Progenitor cell of endocrine pancreas (in vitro differentiated cells): ENCODE data around the gene SORCS2. TPM values are rescaled to one million over a fixed set of nuclear protein-coding genes. Genes with fewer than 3 reads are reported as not detected.

Experiments used
- DNase-seq: peaks from one replicate; pipeline ENCODE4 v3.0.0; 2021; ENCODE audit warnings: low spot score; ENCODE audit not compliant: unreplicated experiment
- H3K27ac Mint-ChIP-seq: 2 replicates; pipeline ENCODE4 v1.8.0; 2021; ENCODE audit warnings: mild to moderate bottlenecking, moderate library complexity, mixed read lengths
- H3K27me3 Mint-ChIP-seq: 2 replicates; pipeline ENCODE4 v1.8.0; 2021; ENCODE audit warnings: mixed read lengths
- H3K36me3 Mint-ChIP-seq: 2 replicates; pipeline ENCODE4 v1.8.0; 2022; ENCODE audit warnings: mixed read lengths; ENCODE audit not compliant: insufficient read depth
- H3K4me1 Mint-ChIP-seq: 2 replicates; pipeline ENCODE4 v1.8.0; 2021; ENCODE audit warnings: low read depth, mixed read lengths
- H3K4me3 Mint-ChIP-seq: 2 replicates; pipeline ENCODE4 v1.8.0; 2021; ENCODE audit warnings: low read depth, mild to moderate bottlenecking, moderate library complexity, mixed read lengths
- H3K9me3 Mint-ChIP-seq: 2 replicates; pipeline ENCODE4 v1.8.0; 2021; ENCODE audit warnings: low read depth, mixed read lengths
- total RNA-seq: library from RNA; stranded (reverse); gene quantifications from 2 replicates; pipeline ENCODE4 v1.2.1, GENCODE V29; 2021
- TF ChIP-seq, protein P1 (sequence below): fragments of 200-600 bp; sonication (generic); IDR thresholded peaks from one replicate; pipeline ENCODE4 v1.5.0; 2021; ENCODE audit warnings: antibody characterized with exemption, mild to moderate bottlenecking; ENCODE audit not compliant: unreplicated experiment

The SORCS2 gene
- total RNA-seq, 1 donor from 2014 or later: 2.2 TPM

DNA sequence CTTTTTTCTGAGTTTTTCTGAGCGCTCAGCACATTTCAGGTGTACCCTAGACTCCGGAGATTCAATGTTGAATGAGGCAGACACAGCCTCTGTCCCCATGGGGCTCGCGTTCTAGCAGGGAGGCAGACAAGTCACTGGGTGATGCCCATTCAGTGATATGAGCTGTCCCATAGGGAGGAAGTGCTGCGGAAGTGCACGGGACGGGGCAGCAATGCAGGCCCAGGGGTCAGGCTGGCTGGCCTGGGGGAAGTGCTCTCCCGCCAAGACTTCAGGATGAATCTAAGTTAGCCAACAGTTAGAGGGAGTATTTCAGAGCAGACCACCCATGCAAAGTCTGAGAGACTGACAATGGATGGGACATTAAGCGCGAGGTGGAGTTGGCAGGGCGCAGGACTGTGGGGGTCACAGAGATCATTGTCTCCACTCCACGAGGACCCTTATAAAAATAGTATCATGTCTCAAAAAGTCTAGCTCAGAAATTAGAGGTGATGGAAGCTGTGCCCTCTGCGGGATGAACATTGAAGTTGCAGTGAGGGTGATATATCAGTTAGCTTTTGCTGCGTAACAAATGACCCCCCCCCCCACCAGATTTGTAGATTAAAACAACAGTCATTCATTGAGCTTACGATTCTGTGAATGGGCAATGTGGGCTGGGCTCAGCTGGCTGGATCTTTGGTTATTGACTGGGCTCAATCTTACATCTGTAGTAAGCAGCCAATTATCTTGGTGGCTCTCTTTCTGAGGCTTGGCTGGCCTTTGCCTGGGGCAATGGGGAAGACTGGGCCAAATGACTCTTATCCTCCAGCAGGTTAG is 226.0 kb downstream of the SORCS2 start:
- no peak for DNase-seq
- TF ChIP-seq, protein P1, sequence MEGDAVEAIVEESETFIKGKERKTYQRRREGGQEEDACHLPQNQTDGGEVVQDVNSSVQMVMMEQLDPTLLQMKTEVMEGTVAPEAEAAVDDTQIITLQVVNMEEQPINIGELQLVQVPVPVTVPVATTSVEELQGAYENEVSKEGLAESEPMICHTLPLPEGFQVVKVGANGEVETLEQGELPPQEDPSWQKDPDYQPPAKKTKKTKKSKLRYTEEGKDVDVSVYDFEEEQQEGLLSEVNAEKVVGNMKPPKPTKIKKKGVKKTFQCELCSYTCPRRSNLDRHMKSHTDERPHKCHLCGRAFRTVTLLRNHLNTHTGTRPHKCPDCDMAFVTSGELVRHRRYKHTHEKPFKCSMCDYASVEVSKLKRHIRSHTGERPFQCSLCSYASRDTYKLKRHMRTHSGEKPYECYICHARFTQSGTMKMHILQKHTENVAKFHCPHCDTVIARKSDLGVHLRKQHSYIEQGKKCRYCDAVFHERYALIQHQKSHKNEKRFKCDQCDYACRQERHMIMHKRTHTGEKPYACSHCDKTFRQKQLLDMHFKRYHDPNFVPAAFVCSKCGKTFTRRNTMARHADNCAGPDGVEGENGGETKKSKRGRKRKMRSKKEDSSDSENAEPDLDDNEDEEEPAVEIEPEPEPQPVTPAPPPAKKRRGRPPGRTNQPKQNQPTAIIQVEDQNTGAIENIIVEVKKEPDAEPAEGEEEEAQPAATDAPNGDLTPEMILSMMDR: no peak
- Mint-ChIP-seq H3K27me3 (peaks cover 3% of the 10 kb centered on the region), H3K9me3 (peaks cover 3% of the 10 kb centered on the region), H3K4me3 (no peak overlapping the region), H3K36me3 (no peaks in the 10 kb centered on the region), H3K4me1 (peaks cover 25% of the 10 kb centered on the region), H3K27ac (no peak overlapping the region)

DNA sequence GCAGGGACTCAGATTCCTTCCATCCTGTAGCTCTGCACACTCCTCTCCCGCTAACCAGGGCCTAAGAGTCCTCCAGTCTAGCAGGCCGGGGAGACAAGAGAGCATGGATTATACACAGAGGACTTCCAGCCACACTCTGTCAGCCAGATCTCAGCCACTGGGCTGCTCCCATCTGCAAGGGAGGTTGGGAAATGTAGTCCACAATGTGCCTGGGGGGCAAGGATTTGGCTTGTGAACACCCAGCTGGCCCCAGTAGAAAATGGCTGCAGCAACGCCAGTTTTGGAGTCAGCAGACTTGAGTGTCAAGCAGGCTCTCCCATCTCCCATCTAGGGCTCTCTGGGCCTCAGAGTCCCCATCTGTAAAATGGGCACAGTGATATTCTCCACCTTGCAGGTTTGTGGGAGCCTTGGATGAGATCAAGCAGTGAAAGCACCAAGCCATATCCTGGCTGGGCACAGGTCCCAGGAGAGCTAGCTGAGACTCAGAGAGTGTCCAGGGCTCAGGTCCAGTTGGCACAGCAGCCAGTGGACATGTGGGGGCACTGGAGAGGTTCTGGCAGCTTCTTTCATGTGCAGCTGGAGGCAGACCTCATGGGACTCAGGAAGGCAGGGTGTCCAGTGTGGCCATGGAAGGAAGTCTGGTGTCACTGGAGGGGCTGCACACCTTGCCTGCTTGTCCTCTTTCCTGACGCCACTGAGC is 227.8 kb downstream of the SORCS2 start:
- Mint-ChIP-seq H3K9me3 (peaks cover 3% of the 10 kb centered on the region), H3K36me3 (no peaks in the 10 kb centered on the region), H3K27me3 (peaks cover 3% of the 10 kb centered on the region), H3K4me3 (no peak overlapping the region), H3K4me1 (peaks cover 15% of the 10 kb centered on the region), H3K27ac (no peak overlapping the region)
- no peak for DNase-seq
- TF ChIP-seq, protein P1: no peak

DNA sequence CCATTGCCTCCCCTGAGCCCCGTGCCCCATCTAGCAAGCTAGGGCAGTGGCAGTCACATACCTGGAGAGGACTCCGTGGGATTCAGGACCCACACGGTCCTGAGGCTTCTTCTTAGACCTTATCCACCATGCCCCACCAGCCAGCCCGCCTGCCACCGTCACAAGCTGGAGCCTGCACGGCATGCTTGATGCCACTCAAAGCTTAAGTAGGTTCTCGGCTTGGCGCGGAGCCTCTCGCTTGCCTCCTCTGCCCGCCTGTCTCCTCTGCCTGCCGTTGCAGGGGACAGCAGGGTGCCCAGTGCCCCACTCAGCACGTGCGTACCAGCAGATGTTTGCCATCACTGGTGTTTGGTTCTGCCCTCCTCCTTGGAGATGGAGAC is 228.3 kb downstream of the SORCS2 start:
- Mint-ChIP-seq H3K36me3 (no peaks in the 10 kb centered on the region), H3K9me3 (peaks cover 3% of the 10 kb centered on the region), H3K4me1 (peaks cover 13% of the 10 kb centered on the region), H3K4me3 (no peak overlapping the region), H3K27ac (no peak overlapping the region), H3K27me3 (peaks cover 3% of the 10 kb centered on the region)
- no peak for DNase-seq
- TF ChIP-seq, protein P1: no peak

GRCh38 chr4:7421356-7422150 is 229.2 kb downstream of the SORCS2 start:
- DNase-seq: no peak
- no peaks in the 10 kb centered on the region for H3K36me3 Mint-ChIP-seq

More at GRCh38 chr4:7421356-7422150, 229.2 kb downstream of the SORCS2 start:
- Mint-ChIP-seq H3K4me1 (peaks cover 4% of the 10 kb centered on the region), H3K9me3 (peaks cover 3% of the 10 kb centered on the region), H3K27me3 (peaks cover 3% of the 10 kb centered on the region), H3K4me3 (no peak overlapping the region), H3K27ac (no peak overlapping the region)
- TF ChIP-seq, protein P1: no peak
